ENCODE measurements around the gene NLN.

Gene NLN

GRCh38 chr5:65821966-65822365 is 100.0 kb downstream of the NLN start:
- Histone ChIP-seq H3K9me3 (no peaks in the 10 kb centered on the region), H3K36me3 (no peaks in the 10 kb centered on the region), H3K4me3 (ENCODE audit: low read depth in 1 of 2, low read length in 1 of 2) (no peak overlapping the region), H3K27ac (no peak overlapping the region), H3K4me1 (ENCODE audit: control insufficient read depth in 1 of 2, insufficient read depth in 1 of 2, low read depth in 1 of 2, low read length in 1 of 2) (peaks cover 13 to 15% of the 10 kb centered on the region in 2 experiments), H3K27me3 (no peaks in the 10 kb centered on the region)
- TF ChIP-seq CTCF (IDR thresholded peaks at IDR 0.05) = no peak

- no peaks in the 10 kb centered on the region for H3K27me3 ChIP-seq
- H3K36me3 ChIP-seq = no peaks in the 10 kb centered on the region
- H3K9me3 ChIP-seq = no peaks in the 10 kb centered on the region
- H3K4me3 ChIP-seq (ENCODE audit: low read depth in 1 of 2, low read length in 1 of 2) = no peak overlapping the region
- no peak overlapping the region for H3K27ac ChIP-seq
- no peak for TF ChIP-seq CTCF (IDR thresholded peaks at IDR 0.05)
- peaks cover 13 to 15% of the 10 kb centered on the region in 2 experiments for H3K4me1 ChIP-seq (ENCODE audit: control insufficient read depth in 1 of 2, insufficient read depth in 1 of 2, low read depth in 1 of 2, low read length in 1 of 2)
Observed at GRCh38 chr5:65822710-65823109, 100.7 kb downstream of the NLN start.

- TF ChIP-seq CTCF (IDR thresholded peaks at IDR 0.05) = no peak
- Histone ChIP-seq H3K9me3 (no peaks in the 10 kb centered on the region), H3K27ac (no peak overlapping the region), H3K4me3 (ENCODE audit: low read depth in 1 of 2, low read length in 1 of 2) (no peak overlapping the region), H3K27me3 (no peaks in the 10 kb centered on the region), H3K36me3 (no peaks in the 10 kb centered on the region), H3K4me1 (ENCODE audit: control insufficient read depth in 1 of 2, insufficient read depth in 1 of 2, low read depth in 1 of 2, low read length in 1 of 2) (peaks cover 13 to 15% of the 10 kb centered on the region in 2 experiments)
Observed at GRCh38 chr5:65823204-65823603, 101.2 kb downstream of the NLN start.

- Histone ChIP-seq H3K4me3 (ENCODE audit: low read depth in 1 of 2, low read length in 1 of 2) (no peak overlapping the region), H3K36me3 (no peaks in the 10 kb centered on the region), H3K27me3 (no peaks in the 10 kb centered on the region), H3K27ac (no peak overlapping the region), H3K9me3 (no peaks in the 10 kb centered on the region), H3K4me1 (ENCODE audit: control insufficient read depth in 1 of 2, insufficient read depth in 1 of 2, low read depth in 1 of 2, low read length in 1 of 2) (peaks cover 13 to 15% of the 10 kb centered on the region in 2 experiments)
- TF ChIP-seq CTCF (IDR thresholded peaks at IDR 0.05) = no peak
Observed at GRCh38 chr5:65823845-65824445, 101.9 kb downstream of the NLN start.

- no peak for TF ChIP-seq CTCF (IDR thresholded peaks at IDR 0.05)
- peak overlapping the region; percentile 46 for H3K27ac ChIP-seq
- H3K4me1 ChIP-seq (ENCODE audit: control insufficient read depth in 1 of 2, insufficient read depth in 1 of 2, low read depth in 1 of 2, low read length in 1 of 2) = peaks cover 13 to 15% of the 10 kb centered on the region in 2 experiments
- H3K36me3 ChIP-seq = no peaks in the 10 kb centered on the region
- H3K9me3 ChIP-seq = no peaks in the 10 kb centered on the region
- no peaks in the 10 kb centered on the region for H3K27me3 ChIP-seq
- H3K4me3 ChIP-seq (ENCODE audit: low read depth in 1 of 2, low read length in 1 of 2) = no peak overlapping the region
Observed at GRCh38 chr5:65825408-65826328, 103.7 kb downstream of the NLN start.

Data from neutrophil (primary cell).